Upper lobe of left lung (tissue), 6 donors: ENCODE results near the gene ZEB1. TPM values are rescaled to one million over a fixed set of nuclear protein-coding genes. Genes with fewer than 3 reads are reported as not detected.

Source experiments
- ATAC-seq, 2 donors: fragments of 200-7000 bp; cut with Tn5 transposase; one replicate each; pipeline ENCODE4 v1.9.1; 2022; ENCODE audit warnings: mild to moderate bottlenecking in 2 of 2, moderate library complexity in 2 of 2; ENCODE audit not compliant: low FRiP score in 2 of 2
- DNase-seq, 2 donors: peaks; one replicate each; pipeline ENCODE4 v3.0.0-alpha.2; 2019 to 2020
- H3K27ac ChIP-seq, 4 donors: fragments of 200-600 bp; sonication (generic); one replicate each; pipeline ENCODE4 v1.5.1; 2016 to 2019
- H3K27me3 ChIP-seq, 4 donors: fragments of 200-600 bp; sonication (generic); one replicate each; pipeline ENCODE4 v1.5.1; 2017 to 2019
- H3K36me3 ChIP-seq, 4 donors: fragments of 200-600 bp; sonication (generic); one replicate each; pipeline ENCODE4 v1.5.1; 2016 to 2019
- H3K4me1 ChIP-seq, 4 donors: fragments of 200-600 bp; sonication (generic); one replicate each; pipeline ENCODE4 v1.5.1; 2018 to 2019
- H3K4me3 ChIP-seq, 4 donors: fragments of 200-600 bp; sonication (generic); one replicate each; pipeline ENCODE4 v1.5.1; 2017 to 2019; ENCODE audit warnings: mild to moderate bottlenecking in 2 of 4, moderate library complexity in 1 of 4
- H3K9me3 ChIP-seq, 4 donors: fragments of 200-600 bp; sonication (generic); one replicate each; pipeline ENCODE4 v1.5.1; 2018 to 2019
- EP300 ChIP-seq, 4 donors: sonication (generic); formaldehyde crosslinking; IDR thresholded peaks; one replicate each; pipeline ENCODE4 v1.5.1; 2017; ENCODE audit warnings: antibody characterized with exemption in 4 of 4, control low read depth in 2 of 4
- POLR2A ChIP-seq, 4 donors: fragments of 450-650 bp; IDR thresholded peaks; one replicate each; pipeline ENCODE4 v1.5.1; 2016 to 2017; ENCODE audit warnings: antibody characterized with exemption in 4 of 4, mild to moderate bottlenecking in 2 of 4
- POLR2AphosphoS5 ChIP-seq, 2 donors: sonication (generic); formaldehyde crosslinking; IDR thresholded peaks; one replicate each; pipeline ENCODE4 v1.5.1; 2017; ENCODE audit warnings: antibody characterized with exemption in 2 of 2
- WGBS, 2 donors: methylation state at CpG; one replicate each; pipeline ENCODE4 v1.1.5; 2017 to 2018; 5-methylcytosine and 5-hydroxymethylcytosine counted together
- total RNA-seq, 6 donors: library from RNA; depleted of rRNA in 4 of 6; stranded (reverse); fragments of >200 nt in 4 of 6; gene quantifications; one replicate each; pipeline versions ENCODE4 v1.1.0 to v1.2.1, GENCODE V29; 2016 to 2021
- TF ChIP-seq, protein P1 (sequence below), 6 experiments: fragments of 450-650 bp in 4 of 6; fragments of 200-600 bp in 2 of 6; sonication (generic) in 2 of 6; IDR thresholded peaks; one replicate each; pipeline ENCODE4 v1.5.1; 2016 to 2019; ENCODE audit warnings: antibody characterized with exemption in 6 of 6
- donor health status: DM: no; HTN: no; CAD: no; lungs with moderate emphysema.
- donor health status: DM: no; HTN: yes; CAD: no; lungs with severe emphysema.

ZEB1 gene
- total RNA-seq, 6 donors from 2014 or later, result 17.8 to 46.1 (median 32.6) TPM

DNA sequence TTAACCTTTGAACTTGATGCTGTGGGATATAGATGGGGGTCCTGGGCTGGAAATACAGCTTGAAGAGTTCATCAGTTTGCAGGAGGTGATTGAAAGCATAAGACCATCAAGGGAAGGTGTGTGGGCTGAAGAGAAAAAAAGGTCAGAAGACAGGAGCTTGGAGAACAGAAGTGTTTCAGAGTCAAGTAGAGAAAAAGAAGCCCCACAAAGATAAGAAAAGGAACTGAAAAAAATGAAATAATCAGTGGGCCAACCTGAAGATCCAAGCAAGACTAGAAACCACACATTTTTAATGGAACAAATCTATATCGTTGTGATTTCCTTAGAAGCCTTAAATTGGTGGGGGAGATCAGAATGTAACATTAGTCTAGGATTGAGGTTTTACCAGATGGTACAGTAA is 22.5 kb downstream of the ZEB1 start:
- no peak overlapping the region for H3K4me3 ChIP-seq
- H3K27ac ChIP-seq, result no peak overlapping the region
- H3K4me1 ChIP-seq, result peaks cover 0 to 14% (median 0%) of the 10 kb centered on the region in 4 donors
- WGBS, 2 donors, result 74 to 78% methylated on average over 1 of the region's 1 CpG
- ATAC-seq (no peak), DNase-seq (no peak)
- TF ChIP-seq EP300 (IDR thresholded peaks at IDR 0.05), result no peak
- TF ChIP-seq POLR2A (IDR thresholded peaks at IDR 0.05), result no peak
- no peak for TF ChIP-seq POLR2AphosphoS5 (IDR thresholded peaks at IDR 0.05)
- TF ChIP-seq, protein P1, sequence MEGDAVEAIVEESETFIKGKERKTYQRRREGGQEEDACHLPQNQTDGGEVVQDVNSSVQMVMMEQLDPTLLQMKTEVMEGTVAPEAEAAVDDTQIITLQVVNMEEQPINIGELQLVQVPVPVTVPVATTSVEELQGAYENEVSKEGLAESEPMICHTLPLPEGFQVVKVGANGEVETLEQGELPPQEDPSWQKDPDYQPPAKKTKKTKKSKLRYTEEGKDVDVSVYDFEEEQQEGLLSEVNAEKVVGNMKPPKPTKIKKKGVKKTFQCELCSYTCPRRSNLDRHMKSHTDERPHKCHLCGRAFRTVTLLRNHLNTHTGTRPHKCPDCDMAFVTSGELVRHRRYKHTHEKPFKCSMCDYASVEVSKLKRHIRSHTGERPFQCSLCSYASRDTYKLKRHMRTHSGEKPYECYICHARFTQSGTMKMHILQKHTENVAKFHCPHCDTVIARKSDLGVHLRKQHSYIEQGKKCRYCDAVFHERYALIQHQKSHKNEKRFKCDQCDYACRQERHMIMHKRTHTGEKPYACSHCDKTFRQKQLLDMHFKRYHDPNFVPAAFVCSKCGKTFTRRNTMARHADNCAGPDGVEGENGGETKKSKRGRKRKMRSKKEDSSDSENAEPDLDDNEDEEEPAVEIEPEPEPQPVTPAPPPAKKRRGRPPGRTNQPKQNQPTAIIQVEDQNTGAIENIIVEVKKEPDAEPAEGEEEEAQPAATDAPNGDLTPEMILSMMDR (IDR thresholded peaks at IDR 0.05), result no peak
- H3K9me3 ChIP-seq, result no peaks in the 10 kb centered on the region
- no peaks in the 10 kb centered on the region for H3K36me3 ChIP-seq
- no peaks in the 10 kb centered on the region for H3K27me3 ChIP-seq

DNA sequence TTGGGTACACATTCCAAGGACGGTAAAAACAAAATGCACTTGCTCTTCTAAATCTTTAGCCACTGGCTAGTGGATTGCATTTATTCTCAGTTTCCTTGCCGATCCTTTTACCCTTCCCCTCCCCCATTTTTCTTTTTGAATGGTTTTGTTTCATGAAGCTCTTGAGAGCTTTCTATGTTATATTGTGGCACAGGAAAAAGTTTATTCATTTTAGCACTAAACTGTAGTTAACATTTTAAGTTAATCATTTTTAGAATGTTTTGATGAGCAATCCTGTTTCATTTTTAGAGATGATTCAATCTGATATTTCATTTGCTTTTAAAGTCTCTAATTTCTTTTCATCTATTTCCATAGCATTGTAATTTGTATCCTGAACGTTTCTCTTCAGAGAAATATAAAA is 24.0 kb downstream of the ZEB1 start:
- DNase-seq (no peak), ATAC-seq (no peak)
- H3K9me3 ChIP-seq, result no peaks in the 10 kb centered on the region
- no peaks in the 10 kb centered on the region for H3K36me3 ChIP-seq
- 68 to 72% methylated on average over 3 of the region's 3 CpGs for WGBS, 2 donors
- peaks cover 0 to 14% (median 7%) of the 10 kb centered on the region in 4 donors for H3K4me1 ChIP-seq
- H3K27me3 ChIP-seq, result no peaks in the 10 kb centered on the region
- no peak overlapping the region for H3K27ac ChIP-seq
- no peak for TF ChIP-seq POLR2AphosphoS5 (IDR thresholded peaks at IDR 0.05)
- TF ChIP-seq EP300 (IDR thresholded peaks at IDR 0.05), result no peak
- no peak for TF ChIP-seq POLR2A (IDR thresholded peaks at IDR 0.05)
- TF ChIP-seq, protein P1 (IDR thresholded peaks at IDR 0.05), result no peak
- no peak overlapping the region for H3K4me3 ChIP-seq

DNA sequence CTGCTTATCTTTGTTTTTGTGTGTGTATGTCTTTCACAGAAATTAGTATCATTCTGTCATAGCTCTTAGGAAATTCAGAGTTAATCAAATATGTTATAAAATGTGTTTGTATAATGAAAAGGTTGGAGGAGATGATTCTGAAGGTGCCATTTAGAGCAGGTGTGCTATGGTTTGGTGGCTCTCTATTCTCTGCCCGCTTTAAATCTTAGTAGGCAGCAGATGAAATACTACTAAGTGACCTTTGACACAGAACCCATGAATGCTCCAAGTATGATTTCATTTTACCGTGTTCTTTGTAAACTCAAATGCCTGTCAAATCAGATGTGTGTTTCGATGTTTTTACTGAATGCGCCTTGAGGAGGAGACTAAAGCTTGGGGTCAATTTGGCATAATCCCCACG is 24.5 kb downstream of the ZEB1 start:
- WGBS, 2 donors, result 74 to 76% methylated on average over 5 of the region's 5 CpGs
- Histone ChIP-seq H3K4me1 (peaks cover 0 to 17% (median 10%) of the 10 kb centered on the region in 4 donors), H3K27me3 (no peaks in the 10 kb centered on the region), H3K27ac (no peak overlapping the region), H3K4me3 (no peak overlapping the region), H3K9me3 (no peaks in the 10 kb centered on the region), H3K36me3 (no peaks in the 10 kb centered on the region)
- ATAC-seq (no peak), DNase-seq (no peak)
- TF ChIP-seq EP300 (IDR thresholded peaks at IDR 0.05) (no peak), POLR2A (IDR thresholded peaks at IDR 0.05) (no peak), POLR2AphosphoS5 (IDR thresholded peaks at IDR 0.05) (no peak)
- TF ChIP-seq, protein P1 (IDR thresholded peaks at IDR 0.05), result no peak

DNA sequence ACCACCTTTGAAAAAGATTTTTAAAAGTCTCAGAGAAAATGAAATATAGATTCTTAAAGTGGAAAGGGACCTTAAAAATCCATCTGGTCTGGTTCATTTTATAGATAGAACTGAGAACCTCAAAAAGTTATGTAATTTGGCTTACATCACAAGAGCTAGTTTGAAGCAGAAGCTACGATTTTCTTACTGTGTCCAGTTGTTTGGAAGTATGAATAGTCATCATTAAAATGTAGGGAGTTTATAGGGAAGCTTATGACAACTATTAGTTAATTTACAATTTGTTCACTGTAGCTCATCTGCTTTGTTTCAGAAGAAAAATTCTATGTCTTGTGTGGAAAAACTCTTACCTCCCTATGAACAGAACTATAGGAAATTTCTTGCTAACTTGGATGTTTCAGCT is 26.9 kb downstream of the ZEB1 start:
- H3K27me3 ChIP-seq, result no peaks in the 10 kb centered on the region
- no peak for DNase-seq
- no peak overlapping the region for H3K27ac ChIP-seq
- no peak for ATAC-seq
- H3K9me3 ChIP-seq, result no peaks in the 10 kb centered on the region
- WGBS, 2 donors, result 50 to 53% methylated on average over 1 of the region's 1 CpG
- peaks cover 0 to 17% (median 9%) of the 10 kb centered on the region in 4 donors for H3K4me1 ChIP-seq
- no peak overlapping the region for H3K4me3 ChIP-seq
- TF ChIP-seq POLR2AphosphoS5 (IDR thresholded peaks at IDR 0.05) (no peak), POLR2A (IDR thresholded peaks at IDR 0.05) (no peak), EP300 (IDR thresholded peaks at IDR 0.05) (no peak)
- TF ChIP-seq, protein P1 (IDR thresholded peaks at IDR 0.05), result no peak
- no peaks in the 10 kb centered on the region for H3K36me3 ChIP-seq

DNA sequence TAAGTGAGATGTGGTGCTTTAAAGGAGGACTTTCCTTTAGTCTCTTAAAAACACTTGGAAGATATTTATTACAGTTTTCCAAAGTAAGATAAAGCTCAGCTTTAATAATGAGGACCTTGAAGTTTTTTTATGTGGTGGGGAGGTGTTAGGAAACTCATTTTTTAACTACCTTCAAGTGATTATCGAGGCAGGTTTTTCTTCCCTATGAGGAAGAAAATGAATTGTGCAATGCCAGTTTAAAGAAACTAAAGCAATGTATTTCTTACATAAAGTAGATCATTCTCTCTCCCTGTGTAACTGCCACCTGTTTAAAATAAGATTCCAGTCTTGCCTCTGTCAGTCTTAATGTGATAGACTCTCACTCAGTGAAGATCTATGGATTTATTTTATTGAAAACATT is 27.9 kb downstream of the ZEB1 start:
- no peak overlapping the region for H3K27ac ChIP-seq
- H3K9me3 ChIP-seq, result no peaks in the 10 kb centered on the region
- peaks cover 0 to 17% (median 9%) of the 10 kb centered on the region in 4 donors for H3K4me1 ChIP-seq
- ATAC-seq (no peak), DNase-seq (no peak)
- no peak overlapping the region for H3K4me3 ChIP-seq
- H3K27me3 ChIP-seq, result no peaks in the 10 kb centered on the region
- no peak for TF ChIP-seq POLR2AphosphoS5 (IDR thresholded peaks at IDR 0.05)
- no peak for TF ChIP-seq EP300 (IDR thresholded peaks at IDR 0.05)
- TF ChIP-seq, protein P1 (IDR thresholded peaks at IDR 0.05), result no peak
- TF ChIP-seq POLR2A (IDR thresholded peaks at IDR 0.05), result no peak
- no peaks in the 10 kb centered on the region for H3K36me3 ChIP-seq
- 46 to 66% methylated on average over 1 of the region's 1 CpG for WGBS, 2 donors
